Panc1 (cell line): ENCODE measurements around the gene OVOL2. TPM values are rescaled to one million over a fixed set of nuclear protein-coding genes. Genes with fewer than 3 reads are reported as not detected.

Experiments
- ATAC-seq: fragments of 200-7000 bp; cut with Tn5 transposase; 2 replicates; pipeline ENCODE4 v1.9.1; 2020; ENCODE audit warnings: mild to moderate bottlenecking, moderate library complexity
- BruUV-seq: library from RNA; stranded (reverse); fragments of 400-500 nt; replicated peaks from 2 replicates; lab custom pipeline; 2021; lab: Mats Ljungman, UMichigan
- CTCF ChIA-PET: fragments of 300-600 bp; sonication (Branson Sonifier 250); formaldehyde crosslinking; loops from one replicate; lab custom pipeline; 2022; ENCODE audit warnings: antibody characterized with exemption; lab: Charles Lee
- POLR2A ChIA-PET: fragments of 300-600 bp; sonication (Branson Sonifier 250); formaldehyde crosslinking; loops from one replicate; lab custom pipeline; 2022; ENCODE audit warnings: antibody characterized with exemption; lab: Charles Lee
- DNase-seq: peaks from one replicate; pipeline ENCODE4 v3.0.0-alpha.2; 2010; ENCODE audit warnings: low read depth, low spot score
- H3K27ac ChIP-seq: 2 replicates; pipeline ENCODE4 v1.5.1; 2011; ENCODE audit warnings: mild to moderate bottlenecking, low read length, inconsistent platforms
- H3K27me3 ChIP-seq: fragments of 200-500 bp; sonication (Bioruptor generic); 2 replicates; pipeline ENCODE4 v1.6.0; 2014; ENCODE audit warnings: low read length, inconsistent platforms; ENCODE audit not compliant: control insufficient read depth, insufficient read depth
- H3K36me3 ChIP-seq: fragments of 200-500 bp; sonication (Bioruptor generic); 2 replicates; pipeline ENCODE4 v1.5.1; 2014; ENCODE audit warnings: inconsistent platforms, mild to moderate bottlenecking, low read length, moderate library complexity; ENCODE audit not compliant: control insufficient read depth, insufficient read depth
- H3K4me1 ChIP-seq: 2 replicates; pipeline ENCODE4 v1.5.1; 2011; ENCODE audit warnings: inconsistent platforms, mild to moderate bottlenecking, low read length, moderate library complexity; ENCODE audit not compliant: control insufficient read depth, insufficient read depth
- H3K4me3 ChIP-seq, 2 experiments: 2 replicates each; pipeline ENCODE4 v1.5.1; 2011 to 2012; ENCODE audit warnings: low read depth in 2 of 2, low read length in 2 of 2, mild to moderate bottlenecking in 2 of 2, inconsistent platforms in 1 of 2, moderate library complexity in 1 of 2
- H3K9me3 ChIP-seq: fragments of 200-500 bp; sonication (Bioruptor generic); 2 replicates; pipeline ENCODE4 v1.5.1; 2014; ENCODE audit warnings: low read depth, mild to moderate bottlenecking, inconsistent platforms, low read length, moderate library complexity; ENCODE audit not compliant: control insufficient read depth, insufficient read depth
- CTCF ChIP-seq: fragments of 450-650 bp; IDR thresholded peaks from 2 replicates; pipeline ENCODE4 v1.5.1; 2017; ENCODE audit warnings: mild to moderate bottlenecking
- POLR2AphosphoS5 ChIP-seq: IDR thresholded peaks from 2 replicates; pipeline ENCODE4 v1.6.1; 2012; ENCODE audit warnings: mild to moderate bottlenecking, low read depth, low read length, moderate library complexity
- REST ChIP-seq, 2 experiments: IDR thresholded peaks; 2 replicates each; pipeline ENCODE4 v1.6.1; 2011 to 2012; ENCODE audit warnings: low read depth in 2 of 2, control low read depth in 1 of 2, low read length in 1 of 2, mild to moderate bottlenecking in 1 of 2, moderate library complexity in 1 of 2; ENCODE audit not compliant: insufficient read depth in 1 of 2
- SIN3A ChIP-seq: IDR thresholded peaks from 2 replicates; pipeline ENCODE4 v1.6.1; 2012; ENCODE audit warnings: low read depth, mild to moderate bottlenecking, low read length, moderate library complexity, borderline replicate concordance; ENCODE audit not compliant: insufficient read depth
- TCF7L2 ChIP-seq: IDR thresholded peaks from 2 replicates; pipeline ENCODE4 v1.6.1; 2011; ENCODE audit warnings: mild to moderate bottlenecking, low read depth, low read length, inconsistent platforms
- in situ Hi-C: cut with HindIII; loops from 2 replicates; pipeline ENCODE4 v1.10.0; 2016; ENCODE audit warnings: low sequenced_read_pairs, low pct_unique_long_range_greater_than_20kb
- intact Hi-C: fragments of 100-400 bp; cut with micrococcal nuclease; formaldehyde crosslinking; loops from one replicate; pipeline ENCODE4 v1.10.0; 2022; ENCODE audit not compliant: unreplicated experiment
- total RNA-seq: library from RNA; stranded (reverse); gene quantifications from one replicate; pipeline ENCODE4 v1.2.1, GENCODE V29; 2021; ENCODE audit not compliant: unreplicated experiment

Gene OVOL2
- total RNA-seq, 1 experiment from 2014 or later, result 0.77 TPM

- ATAC-seq, result no peak
- Histone ChIP-seq H3K27me3 (no peaks in the 10 kb centered on the region), H3K4me1 (no peaks in the 10 kb centered on the region), H3K27ac (no peak overlapping the region), H3K4me3 (no peak overlapping the region), H3K36me3 (no peaks in the 10 kb centered on the region), H3K9me3 (no peaks in the 10 kb centered on the region)
- no peak for DNase-seq
- ChIA-PET POLR2A (no interaction called here), CTCF (no interaction called here)
- in situ Hi-C loops (no loop called here), intact Hi-C loops (no loop called here)
- BruUV-seq, result no TSS peak
- TF ChIP-seq POLR2AphosphoS5, result no peak
Observed at GRCh38 chr20:18066421-18067333, 9.0 kb upstream of the OVOL2 start.

- BruUV-seq, result no TSS peak
- intact Hi-C loops, result no loop called here
- TF ChIP-seq TCF7L2, result no peak
- no peak for TF ChIP-seq REST (IDR thresholded peaks at IDR 0.05; ENCODE audit: insufficient read depth in 1 of 2, low read depth in 2 of 2, low read length in 1 of 2)
- no peak for TF ChIP-seq SIN3A
- no peak for TF ChIP-seq POLR2AphosphoS5
- TF ChIP-seq CTCF, result no peak
- peaks cover 1% of the 10 kb centered on the region; the same call in 1 of the 2 replicates for H3K4me1 ChIP-seq
- no peaks in the 10 kb centered on the region for H3K36me3 ChIP-seq
- no peak for DNase-seq
- CTCF ChIA-PET, result no interaction called here
- H3K27me3 ChIP-seq, result peaks cover 15% of the 10 kb centered on the region
- no peak overlapping the region for H3K4me3 ChIP-seq
- H3K27ac ChIP-seq, result no peak overlapping the region
- in situ Hi-C loops, result no loop called here
- POLR2A ChIA-PET, result interaction anchor here (0.5 kb wide), 1 partner anchor 77 kb away, joined by 9 read pairs; no protein-coding TSS in a partner anchor
- ATAC-seq, result no peak
- H3K9me3 ChIP-seq, result no peaks in the 10 kb centered on the region
Observed at GRCh38 chr20:18063676-18064075, 6.0 kb upstream of the OVOL2 start.

GRCh38 chr20:18059603-18060002, 1.9 kb upstream of the OVOL2 start:
- Histone ChIP-seq H3K27me3 (peaks cover 22% of the 10 kb centered on the region), H3K9me3 (no peaks in the 10 kb centered on the region), H3K4me3 (no peak overlapping the region), H3K36me3 (no peaks in the 10 kb centered on the region), H3K4me1 (peaks cover 9% of the 10 kb centered on the region), H3K27ac (no peak overlapping the region)
- ATAC-seq (no peak), DNase-seq (no peak)
- ChIA-PET CTCF (no interaction called here), POLR2A (no interaction called here)
- in situ Hi-C loops, result no loop called here
- TF ChIP-seq REST (IDR thresholded peaks at IDR 0.05; ENCODE audit: insufficient read depth in 1 of 2, low read depth in 2 of 2, low read length in 1 of 2) (no peak), POLR2AphosphoS5 (no peak), CTCF (no peak), SIN3A (no peak), TCF7L2 (no peak)
- intact Hi-C loops, result loop anchor here (10.0 kb wide), 1 partner anchor 215 kb away; no protein-coding TSS in a partner anchor
- BruUV-seq, result no TSS peak
